ENCODE measurements around the gene SDK1.

Gene SDK1

DNA sequence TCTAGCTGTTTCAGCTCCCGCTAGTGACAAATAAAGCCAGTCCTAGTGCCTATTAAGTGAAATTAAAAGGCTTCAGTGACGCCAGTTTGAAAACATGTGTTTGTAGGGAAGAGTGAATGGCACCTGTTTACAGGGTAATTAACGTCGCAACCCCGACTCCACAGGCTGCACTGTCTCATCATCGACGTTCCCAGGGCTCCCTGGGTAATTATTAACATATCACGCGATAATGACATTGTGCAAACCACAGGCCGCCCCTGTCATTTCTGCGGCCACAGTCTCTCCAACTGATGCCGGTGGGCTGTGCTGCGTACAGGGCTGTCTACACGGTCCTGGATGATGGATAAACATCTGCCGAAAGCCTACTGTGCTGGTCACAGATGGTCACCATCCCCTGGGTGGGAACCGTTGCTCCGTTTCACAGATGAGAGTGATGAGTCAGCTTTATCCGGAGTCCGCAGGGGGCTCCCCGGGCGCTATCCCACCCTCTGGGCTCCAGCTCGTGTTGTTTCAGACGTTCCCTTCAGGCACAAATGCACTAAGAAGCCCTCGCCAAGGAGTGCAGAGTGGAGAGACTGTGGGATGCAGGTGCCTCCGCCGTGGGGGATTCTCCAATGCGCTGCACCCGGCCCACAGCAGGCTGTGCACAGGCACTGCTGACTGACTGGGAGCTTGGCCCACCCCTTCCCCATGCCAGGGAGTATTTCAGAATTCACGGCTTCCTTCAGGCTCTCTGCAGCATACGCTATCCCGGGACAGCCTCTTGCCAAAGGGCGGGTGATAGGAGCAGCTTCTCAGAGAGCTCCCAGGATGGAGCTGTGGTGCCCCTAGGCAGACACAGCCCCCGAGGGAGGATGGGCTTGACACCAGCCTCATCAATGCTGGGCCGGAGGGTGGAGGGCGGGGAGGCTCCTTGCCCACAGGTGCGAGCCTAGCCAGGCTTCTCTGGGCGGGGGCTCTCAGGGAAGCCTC is 889.2 kb downstream of the SDK1 start:
- H3K27me3 ChIP-seq: no peaks in the 10 kb centered on the region
- H3K4me1 ChIP-seq: no peaks in the 10 kb centered on the region
- no peaks in the 10 kb centered on the region for H3K36me3 ChIP-seq
- no peak overlapping the region for H3K4me3 ChIP-seq (ENCODE audit: low read depth, low read length)
- no peak for DNase-seq
- H3K9me3 ChIP-seq: no peaks in the 10 kb centered on the region; the same call in 1 of the 2 replicates
- TF ChIP-seq, protein P1, sequence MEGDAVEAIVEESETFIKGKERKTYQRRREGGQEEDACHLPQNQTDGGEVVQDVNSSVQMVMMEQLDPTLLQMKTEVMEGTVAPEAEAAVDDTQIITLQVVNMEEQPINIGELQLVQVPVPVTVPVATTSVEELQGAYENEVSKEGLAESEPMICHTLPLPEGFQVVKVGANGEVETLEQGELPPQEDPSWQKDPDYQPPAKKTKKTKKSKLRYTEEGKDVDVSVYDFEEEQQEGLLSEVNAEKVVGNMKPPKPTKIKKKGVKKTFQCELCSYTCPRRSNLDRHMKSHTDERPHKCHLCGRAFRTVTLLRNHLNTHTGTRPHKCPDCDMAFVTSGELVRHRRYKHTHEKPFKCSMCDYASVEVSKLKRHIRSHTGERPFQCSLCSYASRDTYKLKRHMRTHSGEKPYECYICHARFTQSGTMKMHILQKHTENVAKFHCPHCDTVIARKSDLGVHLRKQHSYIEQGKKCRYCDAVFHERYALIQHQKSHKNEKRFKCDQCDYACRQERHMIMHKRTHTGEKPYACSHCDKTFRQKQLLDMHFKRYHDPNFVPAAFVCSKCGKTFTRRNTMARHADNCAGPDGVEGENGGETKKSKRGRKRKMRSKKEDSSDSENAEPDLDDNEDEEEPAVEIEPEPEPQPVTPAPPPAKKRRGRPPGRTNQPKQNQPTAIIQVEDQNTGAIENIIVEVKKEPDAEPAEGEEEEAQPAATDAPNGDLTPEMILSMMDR (IDR thresholded peaks at IDR 0.05; ENCODE audit: low read depth, low read length): no peak

DNA sequence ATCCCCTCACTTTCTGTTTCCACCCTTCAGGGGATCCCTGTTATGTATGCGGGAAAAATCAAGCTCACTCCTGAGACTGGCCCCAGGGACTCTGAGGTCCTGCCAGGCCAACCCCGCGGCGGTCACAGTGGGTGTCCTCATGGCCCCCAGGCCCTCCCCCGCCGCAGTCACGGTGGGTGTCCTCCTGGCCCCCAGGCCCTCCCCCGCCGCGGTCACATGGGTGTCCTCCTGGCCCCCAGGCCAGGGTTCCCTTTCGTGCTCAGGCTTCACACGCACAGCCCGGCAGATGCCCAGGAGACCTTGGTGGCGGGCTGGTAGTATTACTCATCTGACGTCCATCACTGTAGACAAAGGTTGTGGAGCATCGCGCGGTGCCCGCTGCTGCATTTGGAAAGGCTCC is 890.0 kb downstream of the SDK1 start:
- no peak for DNase-seq
- Histone ChIP-seq H3K4me1 (no peaks in the 10 kb centered on the region), H3K4me3 (ENCODE audit: low read depth, low read length) (no peak overlapping the region), H3K27me3 (no peaks in the 10 kb centered on the region), H3K36me3 (no peaks in the 10 kb centered on the region), H3K9me3 (no peaks in the 10 kb centered on the region; the same call in 1 of the 2 replicates)
- TF ChIP-seq, protein P1 (IDR thresholded peaks at IDR 0.05; ENCODE audit: low read depth, low read length): no peak

DNA sequence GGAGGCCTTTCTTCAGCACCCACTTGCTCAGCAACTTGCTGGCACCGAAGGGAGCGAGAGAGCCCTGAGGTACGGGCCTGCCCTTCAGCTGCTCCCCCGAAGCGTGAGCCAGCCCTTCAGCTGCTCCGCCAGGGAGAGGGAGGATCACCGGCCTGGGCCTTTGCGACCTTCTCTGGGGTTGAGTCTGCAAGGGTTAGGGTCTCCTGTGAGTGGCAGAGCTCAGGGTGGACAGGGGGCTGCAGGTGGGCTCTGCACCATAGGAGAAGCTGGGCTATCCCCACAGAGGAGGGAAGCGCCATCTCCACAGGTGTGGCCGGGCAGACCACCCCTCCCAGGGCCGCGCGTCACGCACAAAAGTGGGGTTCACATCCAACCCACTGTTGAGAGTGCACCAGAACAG is 890.5 kb downstream of the SDK1 start:
- H3K9me3 ChIP-seq: no peaks in the 10 kb centered on the region; the same call in 1 of the 2 replicates
- DNase-seq: no peak
- TF ChIP-seq, protein P1 (IDR thresholded peaks at IDR 0.05; ENCODE audit: low read depth, low read length): no peak
- no peaks in the 10 kb centered on the region for H3K4me1 ChIP-seq
- H3K27me3 ChIP-seq: no peaks in the 10 kb centered on the region
- H3K4me3 ChIP-seq (ENCODE audit: low read depth, low read length): no peak overlapping the region
- no peaks in the 10 kb centered on the region for H3K36me3 ChIP-seq

DNA sequence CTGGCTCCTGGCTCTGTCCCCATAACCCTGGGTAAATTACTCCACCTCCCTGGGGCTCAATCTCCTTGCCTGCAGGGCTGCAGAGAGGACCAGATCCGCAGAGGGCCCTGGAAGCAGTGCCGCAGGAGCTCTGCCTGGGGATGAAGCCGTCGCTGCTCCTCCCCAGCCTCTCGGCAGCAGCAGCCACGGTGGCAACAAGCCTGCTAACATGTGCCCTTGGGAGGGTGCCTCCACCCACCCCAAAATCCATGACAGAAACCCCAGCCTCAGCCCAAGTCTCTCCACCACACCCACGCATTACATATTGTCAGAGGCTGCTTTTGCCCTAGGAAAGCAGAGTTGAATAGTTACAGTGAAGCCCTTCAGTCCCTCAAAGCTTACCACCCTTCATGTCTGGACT is 894.6 kb downstream of the SDK1 start:
- TF ChIP-seq, protein P1 (IDR thresholded peaks at IDR 0.05; ENCODE audit: low read depth, low read length): no peak
- Histone ChIP-seq H3K36me3 (no peaks in the 10 kb centered on the region), H3K27me3 (no peaks in the 10 kb centered on the region), H3K4me1 (no peaks in the 10 kb centered on the region), H3K9me3 (no peaks in the 10 kb centered on the region; the same call in 1 of the 2 replicates), H3K4me3 (ENCODE audit: low read depth, low read length) (no peak overlapping the region)
- no peak for DNase-seq

DNA sequence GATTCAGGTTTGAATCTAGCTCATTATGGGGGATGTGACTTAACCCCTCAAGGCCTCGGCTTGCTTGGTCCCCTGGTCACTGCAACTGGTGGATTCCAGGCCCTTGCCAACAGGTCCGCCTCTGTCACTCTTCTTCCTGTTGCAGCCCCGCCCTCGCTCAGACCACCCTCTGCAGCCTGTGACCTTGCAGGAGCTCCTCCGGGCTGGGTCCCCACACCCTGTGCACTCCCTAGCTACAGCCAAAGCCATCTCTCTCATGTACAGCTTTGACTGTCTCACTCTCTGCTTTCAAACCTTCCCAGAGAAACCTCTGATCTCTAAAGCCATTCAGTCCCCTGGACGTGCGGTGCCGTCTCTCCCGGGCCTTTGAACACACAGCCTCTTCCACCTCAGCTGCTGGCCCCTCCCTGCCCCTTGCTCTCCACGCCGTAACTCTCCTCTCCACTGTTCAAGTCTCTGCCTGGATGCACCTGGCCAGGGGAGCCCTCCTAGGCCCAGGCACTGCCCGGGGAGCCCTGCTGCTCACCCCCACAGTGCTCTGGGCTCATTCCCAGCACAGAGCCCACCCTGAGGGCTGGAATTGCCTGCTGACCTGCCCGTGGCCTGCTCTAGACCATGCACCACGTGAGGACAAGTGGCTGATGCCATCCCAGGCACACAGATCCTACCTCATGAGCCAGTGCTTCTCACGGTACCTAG is 895.2 kb downstream of the SDK1 start:
- DNase-seq: no peak
- no peaks in the 10 kb centered on the region for H3K4me1 ChIP-seq
- H3K36me3 ChIP-seq: no peaks in the 10 kb centered on the region
- no peaks in the 10 kb centered on the region for H3K27me3 ChIP-seq
- TF ChIP-seq, protein P1 (IDR thresholded peaks at IDR 0.05; ENCODE audit: low read depth, low read length): no peak
- no peaks in the 10 kb centered on the region; the same call in 1 of the 2 replicates for H3K9me3 ChIP-seq
- no peak overlapping the region for H3K4me3 ChIP-seq (ENCODE audit: low read depth, low read length)
